Right lobe of liver (tissue), 6 donors: ENCODE data around the gene GPRC5A. TPM values are rescaled to one million over a fixed set of nuclear protein-coding genes. Genes with fewer than 3 reads are reported as not detected.

Experiments
- ATAC-seq, 4 donors: fragments of 200-7000 bp; cut with Tn5 transposase; one replicate each; pipeline ENCODE4 v1.9.1; 2020; ENCODE audit warnings: mild to moderate bottlenecking in 4 of 4, moderate library complexity in 4 of 4
- DNase-seq, 3 donors: peaks; one replicate each; pipeline ENCODE4 v3.0.0-alpha.2; 2020
- H3K27ac ChIP-seq, 3 donors: fragments of 200-600 bp; one replicate each; pipeline ENCODE4 v1.8.0; 2022
- H3K27me3 ChIP-seq, 2 donors: fragments of 200-600 bp; one replicate each; pipeline ENCODE4 v1.8.0; 2022
- H3K36me3 ChIP-seq, 4 donors: fragments of 200-600 bp; sonication (generic) in 1 of 4; one replicate each; pipeline versions ENCODE4 v1.5.1 to v1.8.0; 2017 to 2022; ENCODE audit warnings: control low read depth in 1 of 4
- H3K4me1 ChIP-seq, 4 donors: fragments of 200-600 bp; sonication (generic) in 1 of 4; one replicate each; pipeline versions ENCODE4 v1.5.1 to v1.8.0; 2017 to 2022; ENCODE audit warnings: control low read depth in 1 of 4
- H3K4me3 ChIP-seq, 3 donors: fragments of 200-600 bp; one replicate each; pipeline ENCODE4 v1.8.0; 2022
- H3K9me3 ChIP-seq, 4 donors: fragments of 200-600 bp; sonication (generic) in 1 of 4; one replicate each; pipeline versions ENCODE4 v1.5.1 to v1.8.0; 2017 to 2022; ENCODE audit warnings: control low read depth in 1 of 4
- POLR2A ChIP-seq: fragments of 450-650 bp; IDR thresholded peaks from one replicate; pipeline ENCODE4 v1.6.1; 2017; ENCODE audit warnings: antibody characterized with exemption, mild to moderate bottlenecking
- WGBS: methylation state at CpG from one replicate; pipeline ENCODE4 v1.1.6; 2018; ENCODE audit warnings: low coverage, low lambda C conversion rate; ENCODE audit not compliant: insufficient coverage; ENCODE audit errors: missing lambda C conversion rate; 5-methylcytosine and 5-hydroxymethylcytosine counted together
- intact Hi-C, 2 donors: fragments of 100-400 bp; cut with DNase I; formaldehyde crosslinking; loops; one replicate each; pipeline versions ENCODE4 v1.11.2 to v1.14.1; 2022
- total RNA-seq, 6 experiments: library from RNA; depleted of rRNA in 2 of 6; stranded (reverse); fragments of >200 nt in 2 of 6; fragmentation: NEBNext Ultra II Directional in 3 of 6; extraction: Animal tissue kit (Norgen Biotek cat#: 25700) in 3 of 6; gene quantifications; one replicate each; pipeline versions ENCODE4 v1.1.0 to v1.2.4, GENCODE V29; 2016 to 2023
- TF ChIP-seq, protein P1 (sequence below), 4 donors: fragments of 200-600 bp in 3 of 4; fragments of 450-650 bp in 1 of 4; IDR thresholded peaks; one replicate each; pipeline versions ENCODE4 v1.5.1 to v1.8.0; 2016 to 2022; ENCODE audit warnings: antibody characterized with exemption in 4 of 4, mild to moderate bottlenecking in 2 of 4
- donor health status: DM: no; HTN: yes; CAD: no.
- donor health status: DM: no; HTN: no; CAD: no.
- donor health status: DM: no; HTN: no; CAD: no.
- donor health status: DM: no; HTN: yes; CAD: no.
- donor health status: DM: no; HTN: yes; CAD: no.

Gene GPRC5A
- total RNA-seq, 6 experiments from 2014 or later, result 0.35 to 0.80 (median 0.44) TPM

GRCh38 chr12:12899530-12900380 is 8.4 kb downstream of the GPRC5A start:
- no peak overlapping the region for H3K27ac ChIP-seq
- H3K9me3 ChIP-seq, result no peaks in the 10 kb centered on the region
- H3K27me3 ChIP-seq, result no peaks in the 10 kb centered on the region
- H3K4me3 ChIP-seq, result no peak overlapping the region
- intact Hi-C loops, result no loop called here
- H3K36me3 ChIP-seq, result no peaks in the 10 kb centered on the region
- H3K4me1 ChIP-seq, result no peaks in the 10 kb centered on the region
- DNase-seq, result no peak
- TF ChIP-seq POLR2A, result no peak
- TF ChIP-seq, protein P1, sequence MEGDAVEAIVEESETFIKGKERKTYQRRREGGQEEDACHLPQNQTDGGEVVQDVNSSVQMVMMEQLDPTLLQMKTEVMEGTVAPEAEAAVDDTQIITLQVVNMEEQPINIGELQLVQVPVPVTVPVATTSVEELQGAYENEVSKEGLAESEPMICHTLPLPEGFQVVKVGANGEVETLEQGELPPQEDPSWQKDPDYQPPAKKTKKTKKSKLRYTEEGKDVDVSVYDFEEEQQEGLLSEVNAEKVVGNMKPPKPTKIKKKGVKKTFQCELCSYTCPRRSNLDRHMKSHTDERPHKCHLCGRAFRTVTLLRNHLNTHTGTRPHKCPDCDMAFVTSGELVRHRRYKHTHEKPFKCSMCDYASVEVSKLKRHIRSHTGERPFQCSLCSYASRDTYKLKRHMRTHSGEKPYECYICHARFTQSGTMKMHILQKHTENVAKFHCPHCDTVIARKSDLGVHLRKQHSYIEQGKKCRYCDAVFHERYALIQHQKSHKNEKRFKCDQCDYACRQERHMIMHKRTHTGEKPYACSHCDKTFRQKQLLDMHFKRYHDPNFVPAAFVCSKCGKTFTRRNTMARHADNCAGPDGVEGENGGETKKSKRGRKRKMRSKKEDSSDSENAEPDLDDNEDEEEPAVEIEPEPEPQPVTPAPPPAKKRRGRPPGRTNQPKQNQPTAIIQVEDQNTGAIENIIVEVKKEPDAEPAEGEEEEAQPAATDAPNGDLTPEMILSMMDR (IDR thresholded peaks at IDR 0.05), result no peak
- peak in 2 of 4 donors; percentile 38 to 59 for ATAC-seq
- 75% methylated on average over 10 of the region's 10 CpGs for WGBS

GRCh38 chr12:12900786-12901157 is 9.4 kb downstream of the GPRC5A start:
- TF ChIP-seq, protein P1 (IDR thresholded peaks at IDR 0.05), result no peak
- TF ChIP-seq POLR2A, result no peak
- Histone ChIP-seq H3K36me3 (no peaks in the 10 kb centered on the region), H3K4me3 (no peak overlapping the region), H3K9me3 (no peaks in the 10 kb centered on the region), H3K27me3 (no peaks in the 10 kb centered on the region), H3K4me1 (no peaks in the 10 kb centered on the region), H3K27ac (no peak overlapping the region)
- intact Hi-C loops, result no loop called here
- no peak for ATAC-seq
- WGBS, result no CpG with 5 or more reads among the region's 2 CpGs
- DNase-seq, result no peak

DNA sequence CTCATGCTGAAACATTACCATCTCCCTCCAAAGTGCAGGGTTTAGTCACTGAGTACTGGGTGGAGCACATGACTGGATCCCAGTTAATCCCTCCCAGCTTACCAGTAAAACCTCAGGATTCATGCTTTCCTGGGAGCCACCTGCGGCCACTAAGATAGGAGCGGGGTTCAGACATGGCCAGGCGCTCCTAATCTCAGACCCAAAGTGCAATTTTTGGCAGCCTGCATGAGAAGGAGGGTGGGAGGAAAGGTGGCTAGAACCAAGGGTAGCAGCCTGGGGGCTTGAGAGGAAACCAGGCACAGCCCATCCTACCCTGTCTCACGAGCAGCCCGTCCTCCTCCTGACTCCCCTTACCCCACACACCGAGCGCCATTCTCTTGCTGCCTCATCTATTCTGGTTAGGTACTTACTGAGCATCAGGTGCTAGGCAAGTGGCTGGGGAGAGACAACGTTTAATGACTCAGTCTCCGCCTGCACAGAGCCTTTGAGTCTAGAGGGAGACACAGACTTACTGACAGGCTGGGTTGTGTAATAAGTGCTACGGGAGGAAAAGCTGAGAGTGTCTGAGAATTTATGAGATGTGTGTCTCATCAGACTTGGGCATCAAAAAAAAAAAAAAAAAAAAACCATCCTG is 9.9 kb downstream of the GPRC5A start:
- no peaks in the 10 kb centered on the region for H3K9me3 ChIP-seq
- H3K4me1 ChIP-seq, result no peaks in the 10 kb centered on the region
- no peak for TF ChIP-seq POLR2A
- TF ChIP-seq, protein P1 (IDR thresholded peaks at IDR 0.05), result no peak
- no peak overlapping the region for H3K27ac ChIP-seq
- no peak overlapping the region for H3K4me3 ChIP-seq
- ATAC-seq (peak in 1 of 4 donors; percentile 22), DNase-seq (no peak)
- intact Hi-C loops, result no loop called here
- H3K36me3 ChIP-seq, result no peaks in the 10 kb centered on the region
- WGBS, result 52% methylated on average over 7 of the region's 10 CpGs
- no peaks in the 10 kb centered on the region for H3K27me3 ChIP-seq

DNA sequence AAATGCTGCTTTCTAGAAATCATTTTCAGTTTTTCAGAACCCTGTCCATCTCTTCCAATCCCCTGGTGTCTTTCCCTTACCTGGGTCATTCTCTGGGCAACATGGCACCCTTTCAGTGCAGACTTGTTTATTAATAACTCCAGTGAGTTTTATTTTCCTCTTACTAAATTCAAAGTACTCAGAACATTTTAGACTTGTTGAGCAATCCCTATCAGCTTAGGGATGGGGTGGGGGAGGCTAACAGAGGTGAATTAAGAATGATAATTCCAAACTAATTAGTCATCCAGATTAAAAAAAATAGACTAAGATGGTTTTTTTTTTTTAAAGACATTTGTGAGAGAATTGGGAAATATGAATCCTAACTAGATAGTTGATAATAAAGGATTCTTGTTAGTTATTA is 10.7 kb downstream of the GPRC5A start:
- Histone ChIP-seq H3K27me3 (no peaks in the 10 kb centered on the region), H3K36me3 (no peaks in the 10 kb centered on the region), H3K4me3 (no peak overlapping the region), H3K9me3 (no peaks in the 10 kb centered on the region), H3K27ac (no peak overlapping the region), H3K4me1 (no peaks in the 10 kb centered on the region)
- ATAC-seq (peak in 1 of 4 donors; percentile 26), DNase-seq (no peak)
- intact Hi-C loops, result no loop called here
- no peak for TF ChIP-seq POLR2A
- TF ChIP-seq, protein P1 (IDR thresholded peaks at IDR 0.05), result no peak
